CD4-positive, alpha-beta T cell (primary cell): ENCODE data around the gene PTPRN2. TPM values are rescaled to one million over a fixed set of nuclear protein-coding genes. Genes with fewer than 3 reads are reported as not detected.

ENCODE experiments used
- ATAC-seq: fragments of 200-7000 bp; cut with Tn5 transposase; one replicate; pipeline ENCODE4 v1.10.0; 2022; ENCODE audit warnings: mild to moderate bottlenecking; ENCODE audit not compliant: poor library complexity
- CTCF ChIA-PET: fragments of 350-600 bp; sonication (Branson Sonifier 250); formaldehyde crosslinking; loops from one replicate; lab custom pipeline; 2021; ENCODE audit warnings: antibody characterized with exemption, inconsistent platforms; lab: Charles Lee
- POLR2A ChIA-PET: fragments of 350-600 bp; sonication (Branson Sonifier 250); formaldehyde crosslinking; loops from one replicate; lab custom pipeline; 2021; ENCODE audit warnings: antibody characterized with exemption, inconsistent platforms; lab: Charles Lee
- DNase-seq, 14 experiments: peaks; one replicate each; pipeline ENCODE4 v3.0.0-alpha.2; 2013 to 2020; ENCODE audit warnings: mixed read lengths in 2 of 14
- H3K27ac ChIP-seq, 2 donors: one replicate each; pipeline versions ENCODE4 v1.5.1 to v1.7.0; 2013; ENCODE audit warnings: low read length in 2 of 2, low read depth in 1 of 2, mild to moderate bottlenecking in 1 of 2
- H3K27me3 ChIP-seq, 2 experiments: 1 replicate in 1 of 2; 2 replicates in 1 of 2; pipeline versions ENCODE4 v1.6.1 to v1.7.0; 2013; ENCODE audit warnings: low read length in 2 of 2, control low read depth in 1 of 2, mild to moderate bottlenecking in 1 of 2, moderate library complexity in 1 of 2; ENCODE audit not compliant: insufficient read depth in 2 of 2, control insufficient read depth in 1 of 2
- H3K36me3 ChIP-seq: one replicate; pipeline ENCODE4 v1.6.1; 2013; ENCODE audit warnings: low read length, control low read depth; ENCODE audit not compliant: insufficient read depth
- H3K4me1 ChIP-seq: one replicate; pipeline ENCODE4 v1.6.1; 2013; ENCODE audit warnings: low read length, control low read depth; ENCODE audit not compliant: insufficient read depth
- H3K4me3 ChIP-seq: one replicate; pipeline ENCODE4 v1.5.1; 2013; ENCODE audit warnings: mild to moderate bottlenecking, low read length, moderate library complexity
- H3K9me3 ChIP-seq, 2 experiments: 1 replicate in 1 of 2; 2 replicates in 1 of 2; pipeline versions ENCODE4 v1.6.1 to v1.7.0; 2013; ENCODE audit warnings: low read length in 2 of 2, mild to moderate bottlenecking in 2 of 2, control low read depth in 1 of 2, moderate library complexity in 1 of 2; ENCODE audit not compliant: control insufficient read depth in 1 of 2, insufficient read depth in 1 of 2
- H3K27ac Mint-ChIP-seq: one replicate; pipeline ENCODE4 v1.8.0; 2020; ENCODE audit warnings: mixed read lengths
- H3K27me3 Mint-ChIP-seq: one replicate; pipeline ENCODE4 v1.8.0; 2021; ENCODE audit warnings: mixed read lengths
- H3K36me3 Mint-ChIP-seq: one replicate; pipeline ENCODE4 v1.8.0; 2021; ENCODE audit warnings: low read depth, mixed read lengths
- H3K4me1 Mint-ChIP-seq: one replicate; pipeline ENCODE4 v1.8.0; 2021; ENCODE audit warnings: low read depth, mixed read lengths
- H3K4me3 Mint-ChIP-seq: one replicate; pipeline ENCODE4 v1.8.0; 2020; ENCODE audit warnings: mild to moderate bottlenecking, mixed read lengths
- H3K9me3 Mint-ChIP-seq: one replicate; pipeline ENCODE4 v1.8.0; 2020; ENCODE audit warnings: mixed read lengths
- intact Hi-C, 2 experiments: fragments of 100-400 bp; cut with DNase I in 1 of 2; cut with micrococcal nuclease in 1 of 2; formaldehyde crosslinking; loops; one replicate each; pipeline versions ENCODE4 v1.15.1 to v1.9.0; 2023 to 2025; cut with DNase I, micrococcal nuclease
- total RNA-seq, 174 experiments: library from RNA in 2 of 174; stranded (reverse) in 2 of 174; gene quantifications; one replicate each; pipeline ENCODE4 v1.2.3 and lab custom pipeline; 2021 to 2026
- TF ChIP-seq, protein P1 (sequence below): fragments of 200-600 bp; IDR thresholded peaks from one replicate; pipeline ENCODE4 v1.8.0; 2022; ENCODE audit warnings: antibody characterized with exemption, mild to moderate bottlenecking

Gene PTPRN2
- total RNA-seq, 2 experiments from 2014 or later = 0.34 to 0.44 TPM

DNA sequence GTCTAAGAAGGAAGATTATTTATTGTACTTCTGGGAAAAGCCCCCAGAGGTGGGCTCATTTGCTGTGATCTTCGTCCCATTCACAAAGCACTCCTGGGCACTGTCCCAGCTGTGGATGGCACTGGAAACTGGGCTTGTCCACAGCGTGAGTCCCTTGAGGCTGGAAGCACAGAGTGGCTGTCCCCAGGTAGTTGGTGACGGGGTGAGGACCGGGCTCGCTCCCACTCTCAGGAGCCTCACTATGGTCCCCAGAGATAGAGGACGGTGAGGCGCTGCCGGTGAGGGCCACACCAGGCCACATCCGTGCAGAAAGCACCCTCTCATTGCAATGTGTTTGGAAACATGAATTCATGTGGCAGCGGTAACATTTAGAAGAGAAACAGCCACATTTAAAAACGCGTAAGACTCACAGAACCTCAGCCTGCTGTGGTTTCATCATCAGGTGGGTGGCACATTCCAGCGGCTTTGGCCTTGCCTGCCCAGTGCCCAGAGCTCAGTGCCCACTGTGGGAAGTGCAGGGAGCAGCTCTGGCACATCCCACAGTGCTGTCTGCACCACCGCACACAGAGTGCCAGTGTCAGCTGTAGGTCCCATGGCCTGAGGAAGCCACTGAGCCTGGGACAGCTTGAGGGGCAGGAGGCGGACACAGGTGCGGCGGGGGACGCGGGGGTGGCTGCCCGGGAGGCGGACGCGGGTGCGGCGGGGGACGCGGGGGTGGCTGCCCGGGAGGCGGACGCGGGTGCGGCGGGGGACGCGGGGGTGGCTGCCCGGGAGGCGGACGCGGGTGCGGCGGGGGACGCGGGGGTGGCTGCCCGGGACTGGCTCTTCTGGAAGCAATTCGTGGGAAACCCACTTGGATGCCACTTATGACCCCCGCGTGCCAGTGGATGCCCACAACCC is 801.0 kb downstream of the PTPRN2 start:
- intact Hi-C loops = no loop called here
- H3K9me3 ChIP-seq = peaks cover 0 to 7% of the 10 kb centered on the region in 2 experiments
- TF ChIP-seq, protein P1, sequence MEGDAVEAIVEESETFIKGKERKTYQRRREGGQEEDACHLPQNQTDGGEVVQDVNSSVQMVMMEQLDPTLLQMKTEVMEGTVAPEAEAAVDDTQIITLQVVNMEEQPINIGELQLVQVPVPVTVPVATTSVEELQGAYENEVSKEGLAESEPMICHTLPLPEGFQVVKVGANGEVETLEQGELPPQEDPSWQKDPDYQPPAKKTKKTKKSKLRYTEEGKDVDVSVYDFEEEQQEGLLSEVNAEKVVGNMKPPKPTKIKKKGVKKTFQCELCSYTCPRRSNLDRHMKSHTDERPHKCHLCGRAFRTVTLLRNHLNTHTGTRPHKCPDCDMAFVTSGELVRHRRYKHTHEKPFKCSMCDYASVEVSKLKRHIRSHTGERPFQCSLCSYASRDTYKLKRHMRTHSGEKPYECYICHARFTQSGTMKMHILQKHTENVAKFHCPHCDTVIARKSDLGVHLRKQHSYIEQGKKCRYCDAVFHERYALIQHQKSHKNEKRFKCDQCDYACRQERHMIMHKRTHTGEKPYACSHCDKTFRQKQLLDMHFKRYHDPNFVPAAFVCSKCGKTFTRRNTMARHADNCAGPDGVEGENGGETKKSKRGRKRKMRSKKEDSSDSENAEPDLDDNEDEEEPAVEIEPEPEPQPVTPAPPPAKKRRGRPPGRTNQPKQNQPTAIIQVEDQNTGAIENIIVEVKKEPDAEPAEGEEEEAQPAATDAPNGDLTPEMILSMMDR = no peak
- H3K4me1 ChIP-seq = no peaks in the 10 kb centered on the region
- Mint-ChIP-seq H3K4me3 (no peak overlapping the region), H3K36me3 (no peaks in the 10 kb centered on the region), H3K27me3 (peaks cover 7% of the 10 kb centered on the region), H3K9me3 (no peaks in the 10 kb centered on the region), H3K4me1 (no peaks in the 10 kb centered on the region), H3K27ac (no peak overlapping the region)
- H3K4me3 ChIP-seq = no peak overlapping the region
- H3K36me3 ChIP-seq = no peaks in the 10 kb centered on the region
- no peaks in the 10 kb centered on the region for H3K27me3 ChIP-seq
- H3K27ac ChIP-seq = no peak overlapping the region
- no peak for ATAC-seq
- POLR2A ChIA-PET = no interaction called here
- CTCF ChIA-PET = no interaction called here
- DNase-seq = no peak

GRCh38 chr7:157785486-157786186 is 802.0 kb downstream of the PTPRN2 start:
- Histone ChIP-seq H3K36me3 (no peaks in the 10 kb centered on the region), H3K4me1 (no peaks in the 10 kb centered on the region), H3K9me3 (peaks cover 0 to 7% of the 10 kb centered on the region in 2 experiments), H3K27ac (no peak overlapping the region), H3K4me3 (no peak overlapping the region), H3K27me3 (no peaks in the 10 kb centered on the region)
- no peak for ATAC-seq
- no peak for DNase-seq
- TF ChIP-seq, protein P1 = no peak
- intact Hi-C loops = no loop called here
- no peaks in the 10 kb centered on the region for H3K36me3 Mint-ChIP-seq
- H3K4me3 Mint-ChIP-seq = no peak overlapping the region
- no peaks in the 10 kb centered on the region for H3K4me1 Mint-ChIP-seq
- POLR2A ChIA-PET = no interaction called here
- H3K27ac Mint-ChIP-seq = no peak overlapping the region
- H3K27me3 Mint-ChIP-seq = peaks cover 12% of the 10 kb centered on the region
- no peaks in the 10 kb centered on the region for H3K9me3 Mint-ChIP-seq
- CTCF ChIA-PET = no interaction called here

- ChIA-PET CTCF (no interaction called here), POLR2A (no interaction called here)
- H3K36me3 Mint-ChIP-seq = no peaks in the 10 kb centered on the region
- no peaks in the 10 kb centered on the region for H3K4me1 Mint-ChIP-seq
- intact Hi-C loops = no loop called here
- Histone ChIP-seq H3K27ac (no peak overlapping the region), H3K36me3 (no peaks in the 10 kb centered on the region), H3K9me3 (peaks cover 0 to 7% of the 10 kb centered on the region in 2 experiments), H3K27me3 (no peaks in the 10 kb centered on the region), H3K4me3 (no peak overlapping the region), H3K4me1 (no peaks in the 10 kb centered on the region)
- peaks cover 12% of the 10 kb centered on the region for H3K27me3 Mint-ChIP-seq
- DNase-seq = no peak
- TF ChIP-seq, protein P1 = no peak
- ATAC-seq = no peak
- no peak overlapping the region for H3K27ac Mint-ChIP-seq
- no peak overlapping the region for H3K4me3 Mint-ChIP-seq
- H3K9me3 Mint-ChIP-seq = no peaks in the 10 kb centered on the region
These were observed 802.6 kb downstream of the PTPRN2 start for GRCh38 chr7:157784979-157785441.
